HUES48 (cell line): Measurements from ENCODE around the gene PGM5.

Source experiments
- H3K27ac ChIP-seq: one replicate; pipeline ENCODE4 v1.7.0; 2013; ENCODE audit warnings: low read depth, low read length, inconsistent platforms
- H3K27me3 ChIP-seq: 2 replicates; pipeline ENCODE4 v1.6.1; 2013; ENCODE audit warnings: mild to moderate bottlenecking, low read length; ENCODE audit not compliant: control insufficient read depth, insufficient read depth
- H3K36me3 ChIP-seq: 2 replicates; pipeline ENCODE4 v1.6.1; 2013; ENCODE audit warnings: low read length; ENCODE audit not compliant: control insufficient read depth, insufficient read depth
- H3K4me1 ChIP-seq: 2 replicates; pipeline ENCODE4 v1.6.1; 2013; ENCODE audit warnings: mild to moderate bottlenecking, low read length; ENCODE audit not compliant: control insufficient read depth, insufficient read depth
- H3K4me3 ChIP-seq: 2 replicates; pipeline ENCODE4 v1.5.1; 2013; ENCODE audit warnings: mild to moderate bottlenecking, low read depth, low read length
- H3K9ac ChIP-seq: 2 replicates; pipeline ENCODE4 v1.6.1; 2013; ENCODE audit warnings: mild to moderate bottlenecking, low read depth, low read length, moderate library complexity
- H3K9me3 ChIP-seq: 2 replicates; pipeline ENCODE4 v1.6.1; 2013; ENCODE audit warnings: low read length; ENCODE audit not compliant: control insufficient read depth, insufficient read depth

PGM5 gene

GRCh38 chr9:68558545-68558944, 202.1 kb downstream of the PGM5 start:
- Histone ChIP-seq H3K9ac (no peak overlapping the region), H3K27ac (no peak overlapping the region), H3K9me3 (no peaks in the 10 kb centered on the region), H3K36me3 (no peaks in the 10 kb centered on the region), H3K4me1 (peaks cover 17% of the 10 kb centered on the region), H3K27me3 (peaks cover 37% of the 10 kb centered on the region), H3K4me3 (no peak overlapping the region)

DNA sequence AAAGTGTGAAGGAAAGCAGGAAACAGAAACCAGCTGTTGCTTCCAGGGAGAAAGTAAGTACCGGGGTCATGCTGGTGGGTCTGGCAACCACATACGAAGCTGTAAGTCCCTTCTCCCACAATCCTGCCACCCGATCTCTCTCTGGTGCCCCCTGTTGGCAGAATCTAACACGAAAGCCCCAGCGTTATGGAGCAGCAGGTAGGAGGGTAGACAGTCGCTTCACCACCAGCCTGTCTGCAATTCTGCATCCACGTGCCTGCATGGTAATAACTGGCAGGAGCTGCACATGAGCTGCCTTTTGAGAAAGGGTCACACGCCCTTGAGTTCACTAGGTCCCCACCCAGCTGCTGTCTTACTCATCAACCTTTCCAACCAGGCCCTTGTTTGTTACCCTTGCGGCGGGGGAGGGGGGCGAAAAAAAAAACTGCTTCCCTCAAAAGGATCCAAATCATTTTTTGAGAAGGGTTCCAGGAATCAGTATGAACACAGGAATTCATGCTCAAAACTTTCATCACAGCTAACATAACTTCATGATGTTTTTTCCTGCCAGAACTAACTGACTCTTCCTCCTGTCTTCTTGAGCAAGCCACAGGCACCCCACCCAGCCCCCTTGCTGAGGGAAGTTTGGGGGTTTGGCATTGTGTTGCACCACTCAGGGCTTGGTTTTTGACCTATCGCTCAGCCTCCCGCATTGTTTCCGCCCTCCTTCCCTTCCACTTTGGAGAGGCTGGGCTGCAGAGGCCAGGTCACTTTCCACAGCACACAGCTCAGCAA, 203.8 kb downstream of the PGM5 start:
- H3K9ac ChIP-seq = no peak overlapping the region
- no peak overlapping the region for H3K27ac ChIP-seq
- no peaks in the 10 kb centered on the region for H3K36me3 ChIP-seq
- H3K4me1 ChIP-seq = peaks cover 17% of the 10 kb centered on the region
- H3K9me3 ChIP-seq = no peaks in the 10 kb centered on the region
- no peak overlapping the region for H3K4me3 ChIP-seq
- peaks cover 41% of the 10 kb centered on the region for H3K27me3 ChIP-seq

DNA sequence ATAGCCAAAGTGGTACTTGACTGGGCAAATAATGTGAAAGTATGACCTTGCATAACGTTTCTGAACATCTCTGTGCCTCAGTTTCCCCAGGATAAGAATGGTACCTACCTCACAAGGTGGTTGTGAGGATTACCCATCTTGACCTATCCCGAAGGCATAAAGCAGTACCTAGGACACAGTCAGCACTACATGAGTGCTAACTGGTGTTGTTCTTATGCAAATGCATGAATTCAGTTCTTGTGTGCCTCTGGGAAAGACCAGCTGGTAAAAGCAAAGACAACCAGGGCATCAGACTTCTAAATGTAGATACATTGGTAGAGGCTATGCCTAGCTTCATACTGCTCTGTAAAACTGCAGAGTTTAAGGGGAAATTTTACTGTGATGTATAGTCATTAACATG, 206.1 kb downstream of the PGM5 start:
- Histone ChIP-seq H3K27ac (no peak overlapping the region), H3K4me3 (no peak overlapping the region), H3K9me3 (no peaks in the 10 kb centered on the region), H3K27me3 (peaks cover 39% of the 10 kb centered on the region), H3K9ac (no peak overlapping the region), H3K36me3 (no peaks in the 10 kb centered on the region), H3K4me1 (peaks cover 17% of the 10 kb centered on the region)

GRCh38 chr9:68567565-68567964, 211.2 kb downstream of the PGM5 start:
- H3K27ac ChIP-seq = no peak overlapping the region
- H3K4me3 ChIP-seq = no peak overlapping the region
- peaks cover 9% of the 10 kb centered on the region for H3K4me1 ChIP-seq
- H3K9me3 ChIP-seq = no peaks in the 10 kb centered on the region
- H3K36me3 ChIP-seq = no peaks in the 10 kb centered on the region
- peaks cover 29% of the 10 kb centered on the region for H3K27me3 ChIP-seq
- H3K9ac ChIP-seq = no peak overlapping the region

DNA sequence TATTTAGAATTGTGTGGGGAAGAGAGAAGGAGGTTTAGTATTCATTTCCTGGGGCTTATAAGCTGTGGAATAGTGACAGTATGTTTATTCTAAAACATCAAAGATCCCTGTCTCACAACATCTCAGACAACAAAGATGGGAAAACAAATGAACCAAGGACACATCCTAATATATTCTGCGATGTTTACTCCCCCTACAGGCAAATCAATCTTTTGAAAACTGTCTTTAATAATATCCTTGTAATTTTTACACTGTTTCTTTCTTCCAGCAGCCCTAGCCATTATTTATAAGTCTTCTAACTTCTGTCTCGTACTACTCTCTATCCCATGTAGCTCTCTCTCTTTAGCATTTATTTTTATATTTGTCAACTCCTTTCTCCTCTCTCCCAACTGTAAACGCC, 217.7 kb downstream of the PGM5 start:
- no peak overlapping the region for H3K27ac ChIP-seq
- H3K4me3 ChIP-seq = no peak overlapping the region
- H3K36me3 ChIP-seq = no peaks in the 10 kb centered on the region

DNA sequence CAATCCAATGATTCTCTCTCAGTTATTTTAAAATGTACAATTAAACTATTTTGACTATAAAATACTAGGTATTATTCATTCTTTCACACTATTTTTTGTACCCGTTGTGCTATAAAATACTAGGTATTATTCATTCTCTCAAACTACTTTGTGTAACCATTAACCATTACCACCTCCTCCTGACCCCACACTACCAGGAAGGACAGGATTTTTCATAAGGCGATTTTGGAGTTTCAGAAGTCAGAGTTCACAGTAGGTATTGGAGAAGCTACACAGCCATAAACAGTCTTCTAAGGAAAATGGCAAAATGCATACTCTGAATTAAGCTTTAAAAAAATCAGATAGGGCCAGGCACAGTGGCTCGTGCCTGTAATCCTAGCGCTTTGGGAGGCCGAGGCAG, 219.4 kb downstream of the PGM5 start:
- Histone ChIP-seq H3K27ac (no peak overlapping the region), H3K4me1 (no peaks in the 10 kb centered on the region), H3K9ac (no peak overlapping the region), H3K9me3 (no peaks in the 10 kb centered on the region), H3K4me3 (no peak overlapping the region), H3K36me3 (no peaks in the 10 kb centered on the region), H3K27me3 (no peaks in the 10 kb centered on the region; the same call in 1 of the 2 replicates)

More for the DNA sequence above, 217.7 kb downstream of the PGM5 start:
- Histone ChIP-seq H3K9me3 (no peaks in the 10 kb centered on the region), H3K27me3 (peaks cover 4% of the 10 kb centered on the region), H3K9ac (no peak overlapping the region), H3K4me1 (no peaks in the 10 kb centered on the region)

DNA sequence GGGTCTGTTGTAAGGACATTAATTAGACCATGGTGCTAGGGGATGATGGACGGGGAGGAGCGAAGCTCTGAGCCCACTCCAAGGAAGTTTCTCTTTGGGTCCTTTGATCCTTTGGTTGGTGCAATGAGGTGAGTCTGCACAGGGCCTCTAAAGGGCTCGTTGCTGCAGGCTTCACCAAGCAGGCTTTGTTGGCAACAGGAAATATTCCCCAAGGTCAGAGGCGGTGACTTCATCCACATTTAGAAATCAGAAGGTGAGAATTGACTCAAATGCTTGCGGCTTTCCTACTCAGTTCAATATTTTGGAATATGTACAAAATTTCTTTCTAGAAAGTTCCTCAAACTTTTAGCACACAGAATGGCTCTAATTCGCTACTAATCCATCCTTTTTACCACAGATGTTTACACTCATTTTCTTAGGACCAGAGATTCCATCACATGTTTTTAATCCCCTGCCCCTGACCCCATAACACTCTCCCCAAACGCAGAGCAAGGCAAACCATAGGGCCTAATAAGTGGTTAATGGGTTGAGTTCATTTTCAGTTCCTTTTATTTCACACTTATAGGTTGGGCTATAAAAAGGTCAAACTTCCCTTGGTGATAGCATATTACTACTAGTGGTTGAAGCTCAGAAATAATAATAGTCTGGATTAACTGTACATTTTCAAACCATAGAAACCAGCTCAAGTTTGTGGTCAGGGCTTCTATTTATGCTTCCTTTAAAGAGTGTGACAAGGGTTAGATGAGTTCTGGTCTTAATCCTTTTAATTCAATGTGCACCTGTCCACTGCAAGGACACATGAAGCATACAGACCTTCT, 221.6 kb downstream of the PGM5 start:
- no peaks in the 10 kb centered on the region for H3K36me3 ChIP-seq
- no peak overlapping the region for H3K27ac ChIP-seq
- no peak overlapping the region for H3K4me3 ChIP-seq
- no peaks in the 10 kb centered on the region for H3K27me3 ChIP-seq
- no peak overlapping the region for H3K9ac ChIP-seq
- H3K9me3 ChIP-seq = no peaks in the 10 kb centered on the region
- H3K4me1 ChIP-seq = no peaks in the 10 kb centered on the region
